ENCODE results near the gene CDH13.

- TF ChIP-seq, protein P1, sequence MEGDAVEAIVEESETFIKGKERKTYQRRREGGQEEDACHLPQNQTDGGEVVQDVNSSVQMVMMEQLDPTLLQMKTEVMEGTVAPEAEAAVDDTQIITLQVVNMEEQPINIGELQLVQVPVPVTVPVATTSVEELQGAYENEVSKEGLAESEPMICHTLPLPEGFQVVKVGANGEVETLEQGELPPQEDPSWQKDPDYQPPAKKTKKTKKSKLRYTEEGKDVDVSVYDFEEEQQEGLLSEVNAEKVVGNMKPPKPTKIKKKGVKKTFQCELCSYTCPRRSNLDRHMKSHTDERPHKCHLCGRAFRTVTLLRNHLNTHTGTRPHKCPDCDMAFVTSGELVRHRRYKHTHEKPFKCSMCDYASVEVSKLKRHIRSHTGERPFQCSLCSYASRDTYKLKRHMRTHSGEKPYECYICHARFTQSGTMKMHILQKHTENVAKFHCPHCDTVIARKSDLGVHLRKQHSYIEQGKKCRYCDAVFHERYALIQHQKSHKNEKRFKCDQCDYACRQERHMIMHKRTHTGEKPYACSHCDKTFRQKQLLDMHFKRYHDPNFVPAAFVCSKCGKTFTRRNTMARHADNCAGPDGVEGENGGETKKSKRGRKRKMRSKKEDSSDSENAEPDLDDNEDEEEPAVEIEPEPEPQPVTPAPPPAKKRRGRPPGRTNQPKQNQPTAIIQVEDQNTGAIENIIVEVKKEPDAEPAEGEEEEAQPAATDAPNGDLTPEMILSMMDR (IDR thresholded peaks at IDR 0.05; ENCODE audit: low read depth, low read length): no peak
- TF ChIP-seq EZH2phosphoT487 (IDR thresholded peaks at IDR 0.05; ENCODE audit: low read depth): no peak
Measured at GRCh38 chr16:82808036-82808435, 181.3 kb downstream of the CDH13 start.

Measured in OCI-LY3 (cell line).